Right cardiac atrium (tissue), 5 donors: Measurements from ENCODE around the gene RAB3IP. TPM values are rescaled to one million over a fixed set of nuclear protein-coding genes. Genes with fewer than 3 reads are reported as not detected.
A peak's percentile ranks its signal among the peaks of the same experiment; 100 is the strongest.
"Not testable (repeated sequence)": the region's sequence is repeated elsewhere in the genome, so short reads cannot be mapped to it uniquely, and the experiment has no call there.

Experiments used
- ATAC-seq, 2 donors: fragments of 200-7000 bp; cut with Tn5 transposase; one replicate each; pipeline versions ENCODE4 v1.8.0 to v1.9.1; 2020; ENCODE audit warnings: moderate library complexity in 2 of 2, mild to moderate bottlenecking in 1 of 2
- DNase-seq, 3 donors: peaks; one replicate each; pipeline ENCODE4 v3.0.0-alpha.2; 2020
- H3K27ac ChIP-seq: one replicate; pipeline ENCODE4 v1.5.1; 2013; ENCODE audit warnings: mild to moderate bottlenecking, low read length, control low read depth, moderate library complexity
- H3K27me3 ChIP-seq: one replicate; pipeline ENCODE4 v1.6.1; 2013; ENCODE audit not compliant: control insufficient read depth, insufficient read depth
- H3K4me1 ChIP-seq: one replicate; pipeline ENCODE4 v1.6.1; 2013; ENCODE audit warnings: low read length; ENCODE audit not compliant: control insufficient read depth, insufficient read depth
- H3K4me3 ChIP-seq: one replicate; pipeline ENCODE4 v1.5.1; 2013; ENCODE audit warnings: low read length, control low read depth
- H3K9me3 ChIP-seq: one replicate; pipeline ENCODE4 v1.6.1; 2013; ENCODE audit warnings: low read length; ENCODE audit not compliant: control insufficient read depth
- WGBS: extraction: QIAGEN DNeasy Blood & Tissue Kit; methylation state at CpG from one replicate; pipeline ENCODE4 v1.1.7; 2013; 5-methylcytosine and 5-hydroxymethylcytosine counted together
- intact Hi-C, 4 donors: fragments of 100-400 bp; cut with DNase I; formaldehyde crosslinking; loops; one replicate each; pipeline versions ENCODE4 v1.11.0 to v1.14.0; 2022 to 2023
- polyA plus RNA-seq: library from polyadenylated mRNA; stranded (reverse); fragments of 200-250 nt; gene quantifications from one replicate; pipeline ENCODE4 v1.2.3, GENCODE V29; 2013
- total RNA-seq, 4 donors: library from RNA; stranded (reverse); fragmentation: NEBNext Ultra II Directional; extraction: Animal tissue kit (Norgen Biotek cat#: 25700); gene quantifications; one replicate each; pipeline ENCODE4 v1.2.1, GENCODE V29; 2021
- donor health status: healthy with polysubstance abuse.
- donor health status: DM: no; HTN: yes; CAD: no.
- donor health status: DM: no; HTN: no; CAD: no.
- donor health status: DM: no; HTN: yes; CAD: no; lungs with severe emphysema.
- donor health status: DM: yes; HTN: yes; CAD: no.

Gene RAB3IP
- total and polyA plus RNA-seq, 5 donors: 14.8 to 24.8 (median 19.1) TPM

DNA sequence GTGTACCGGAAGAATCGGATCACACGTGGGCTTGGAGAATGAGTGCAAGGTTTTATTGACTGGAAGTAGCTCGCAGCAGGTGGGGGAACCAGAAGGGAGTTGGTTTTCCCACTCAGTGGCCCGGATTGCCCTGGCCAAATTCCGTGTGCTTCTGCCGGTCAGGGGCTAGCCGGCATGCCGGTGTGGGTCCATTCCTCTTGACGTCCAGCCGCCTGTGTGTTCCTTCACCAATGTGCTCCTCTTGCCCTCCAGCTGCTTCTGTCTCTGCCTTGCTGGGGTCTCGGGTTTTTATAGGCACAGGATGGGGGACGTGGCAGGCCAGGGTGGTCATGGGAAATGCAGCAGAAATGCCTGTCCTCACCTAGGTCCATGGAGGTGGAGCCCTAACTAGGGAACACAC is 97.4 kb downstream of the RAB3IP start:
- no peak for DNase-seq
- ATAC-seq: no peak
- WGBS: 95% methylated on average over 13 of the region's 13 CpGs
- no peaks in the 10 kb centered on the region for H3K9me3 ChIP-seq
- intact Hi-C loops: no loop called here
- H3K27me3 ChIP-seq: no peaks in the 10 kb centered on the region
- H3K27ac ChIP-seq: no peak overlapping the region
- no peaks in the 10 kb centered on the region for H3K4me1 ChIP-seq
- no peak overlapping the region for H3K4me3 ChIP-seq

DNA sequence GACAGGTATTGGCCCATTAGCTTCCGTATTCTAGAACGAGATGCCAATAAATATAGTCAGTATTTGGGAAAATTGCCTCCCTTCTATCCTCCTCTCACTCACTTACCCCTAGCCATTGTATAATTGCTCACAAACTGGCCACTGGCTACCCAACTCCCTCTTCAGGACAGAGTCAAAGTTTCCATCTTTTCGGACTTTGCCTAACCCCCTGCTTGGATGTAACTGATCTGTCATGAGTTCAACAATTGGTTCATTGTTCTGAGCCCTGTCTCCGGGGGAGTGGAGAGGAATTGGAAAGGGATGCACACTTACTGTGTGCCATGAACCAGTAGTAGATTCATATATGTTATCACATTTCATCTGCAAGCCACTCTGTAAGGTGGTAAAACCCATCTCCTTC is 98.5 kb downstream of the RAB3IP start:
- Histone ChIP-seq H3K9me3 (no peaks in the 10 kb centered on the region), H3K27me3 (no peaks in the 10 kb centered on the region), H3K4me3 (no peak overlapping the region), H3K27ac (no peak overlapping the region), H3K4me1 (no peaks in the 10 kb centered on the region)
- WGBS: 85% methylated on average over 4 of the region's 4 CpGs
- DNase-seq (no peak), ATAC-seq (no peak)
- intact Hi-C loops: no loop called here

DNA sequence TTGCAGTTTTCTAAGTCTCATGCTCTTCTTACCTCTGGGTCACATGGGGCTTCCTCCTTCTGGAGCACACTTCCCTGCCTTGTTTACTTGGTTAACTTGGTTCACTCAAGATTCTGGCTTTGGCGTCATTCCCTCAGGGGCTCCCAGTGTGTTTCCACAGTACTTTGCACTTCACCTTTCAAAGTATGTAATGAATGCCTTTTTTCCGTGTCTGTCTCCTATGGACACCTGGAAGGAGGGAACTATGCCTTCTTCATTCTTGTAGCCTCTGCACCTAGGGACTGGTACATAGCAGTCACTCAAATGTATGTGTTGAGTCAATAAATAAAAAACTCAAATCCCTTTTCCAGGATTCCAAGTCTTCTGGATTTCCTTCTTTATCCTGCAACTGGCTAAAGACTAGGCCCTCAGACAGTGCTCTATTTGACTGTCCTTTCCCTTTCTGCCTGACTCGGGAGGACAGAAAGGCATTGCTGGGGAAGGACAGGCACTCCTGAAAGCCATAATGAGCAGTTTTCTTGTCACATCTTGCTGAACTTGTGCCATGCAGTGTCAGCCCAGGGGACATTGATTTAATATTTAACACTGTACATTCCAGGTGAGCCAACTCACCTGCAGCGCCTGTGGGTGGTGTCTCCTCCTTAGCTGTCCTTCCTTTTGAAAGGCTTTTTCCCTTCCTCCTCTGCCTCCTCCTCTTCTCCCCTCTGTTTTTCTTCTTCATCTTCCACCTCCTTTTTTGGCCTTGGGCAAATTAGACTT is 99.2 kb downstream of the RAB3IP start:
- Histone ChIP-seq H3K27me3 (no peaks in the 10 kb centered on the region), H3K4me1 (no peaks in the 10 kb centered on the region), H3K27ac (no peak overlapping the region), H3K9me3 (no peaks in the 10 kb centered on the region), H3K4me3 (no peak overlapping the region)
- ATAC-seq (no peak), DNase-seq (no peak)
- 89% methylated on average over 4 of the region's 4 CpGs for WGBS
- intact Hi-C loops: no loop called here

GRCh38 chr12:69840727-69841126 is 102.1 kb downstream of the RAB3IP start:
- DNase-seq (no peak), ATAC-seq (no peak)
- WGBS: 28% methylated on average over 3 of the region's 3 CpGs
- Histone ChIP-seq H3K27me3 (no peaks in the 10 kb centered on the region), H3K4me3 (no peak overlapping the region), H3K27ac (no peak overlapping the region), H3K9me3 (no peaks in the 10 kb centered on the region), H3K4me1 (no peaks in the 10 kb centered on the region)
- intact Hi-C loops: no loop called here

- no peak for DNase-seq
- intact Hi-C loops: no loop called here
- 54% methylated on average over 2 of the region's 2 CpGs for WGBS
- no peak overlapping the region for H3K4me3 ChIP-seq
- ATAC-seq: no peak
- no peak overlapping the region for H3K27ac ChIP-seq
- no peaks in the 10 kb centered on the region for H3K27me3 ChIP-seq
- H3K9me3 ChIP-seq: no peaks in the 10 kb centered on the region
- H3K4me1 ChIP-seq: no peaks in the 10 kb centered on the region
These were observed 104.9 kb downstream of the RAB3IP start for GRCh38 chr12:69843608-69844007.

- Histone ChIP-seq H3K27me3 (no peaks in the 10 kb centered on the region), H3K4me1 (no peaks in the 10 kb centered on the region), H3K9me3 (no peaks in the 10 kb centered on the region), H3K27ac (no peak overlapping the region), H3K4me3 (no peak overlapping the region)
- 89% methylated on average over 7 of the region's 7 CpGs for WGBS
- intact Hi-C loops: no loop called here
- DNase-seq: no peak
- ATAC-seq: no peak
These were observed 105.8 kb downstream of the RAB3IP start for GRCh38 chr12:69844416-69844815.

- Histone ChIP-seq H3K27ac (no peak overlapping the region), H3K4me1 (no peaks in the 10 kb centered on the region), H3K4me3 (no peak overlapping the region), H3K27me3 (no peaks in the 10 kb centered on the region), H3K9me3 (no peaks in the 10 kb centered on the region)
- ATAC-seq (no peak), DNase-seq (no peak)
- 91% methylated on average over 4 of the region's 4 CpGs for WGBS
- intact Hi-C loops: no loop called here
These were observed 106.2 kb downstream of the RAB3IP start for GRCh38 chr12:69844836-69845235.

GRCh38 chr12:69846976-69847375 is 108.3 kb downstream of the RAB3IP start:
- Histone ChIP-seq H3K27me3 (no peaks in the 10 kb centered on the region), H3K27ac (no peak overlapping the region), H3K4me1 (no peaks in the 10 kb centered on the region), H3K4me3 (no peak overlapping the region), H3K9me3 (no peaks in the 10 kb centered on the region)
- no peak for ATAC-seq
- intact Hi-C loops: no loop called here
- DNase-seq: no peak

DNA sequence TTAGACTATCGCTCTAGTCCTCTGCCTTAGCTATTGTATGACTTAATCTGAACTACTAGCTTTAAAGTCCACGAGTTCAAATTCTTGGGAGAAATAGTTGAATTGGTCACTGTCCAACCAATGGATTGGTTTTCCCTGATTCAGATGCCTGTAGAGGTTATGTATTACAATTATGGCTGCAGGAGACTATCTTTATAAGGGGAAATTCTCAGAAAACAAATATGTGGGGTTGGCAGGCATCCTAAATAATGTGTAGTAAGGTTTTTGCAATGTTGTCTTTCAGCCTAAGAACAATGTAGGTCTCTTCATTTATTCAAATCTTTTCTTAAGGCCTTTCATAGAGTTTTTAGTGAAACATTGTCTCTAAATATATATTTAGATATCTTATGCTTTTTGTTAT is 113.3 kb downstream of the RAB3IP start:
- ATAC-seq (no peak), DNase-seq (no peak)
- H3K27ac ChIP-seq: no peak overlapping the region
- intact Hi-C loops: no loop called here
- no peak overlapping the region for H3K4me3 ChIP-seq
- no peaks in the 10 kb centered on the region for H3K4me1 ChIP-seq
- H3K27me3 ChIP-seq: no peaks in the 10 kb centered on the region
- H3K9me3 ChIP-seq: no peaks in the 10 kb centered on the region
- 74% methylated on average over 2 of the region's 2 CpGs for WGBS

DNA sequence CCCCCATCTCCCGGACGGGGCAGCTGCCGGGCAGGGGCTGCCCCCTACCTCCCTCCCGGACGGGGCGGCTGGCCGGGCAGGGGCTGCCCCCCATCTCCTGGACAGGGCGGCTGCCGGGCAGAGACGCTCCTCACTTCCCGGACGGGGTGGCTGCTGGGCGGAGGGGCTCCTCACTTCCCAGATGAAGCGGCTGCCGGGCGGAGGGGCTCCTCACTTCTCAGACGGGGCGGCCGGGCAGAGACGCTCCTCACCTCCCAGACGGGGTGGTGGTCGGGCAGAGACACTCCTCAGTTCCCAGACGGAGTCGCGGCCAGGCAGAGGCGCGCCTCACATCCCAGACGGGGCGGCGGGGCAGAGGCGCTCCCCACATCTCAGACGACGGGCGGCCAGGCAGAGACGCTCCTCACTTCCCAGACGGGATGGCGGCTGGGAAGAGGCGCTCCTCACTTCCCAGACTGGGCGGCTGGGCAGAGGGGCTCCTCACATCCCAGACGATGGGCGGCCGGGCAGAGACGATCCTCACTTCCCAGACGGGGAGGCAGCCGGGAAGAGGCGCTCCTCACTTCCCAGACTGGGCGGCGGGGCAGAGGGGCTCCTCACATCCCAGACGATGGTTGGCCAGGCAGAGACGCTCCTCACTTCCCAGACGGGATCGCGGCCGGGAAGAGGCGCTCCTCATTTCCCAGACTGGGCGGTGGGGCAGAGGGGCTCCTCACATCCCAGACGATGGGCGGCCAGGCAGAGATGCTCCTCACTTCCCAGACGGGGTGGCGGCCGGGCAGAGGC is 114.7 kb downstream of the RAB3IP start:
- H3K9me3 ChIP-seq, ATAC-seq, H3K27me3 ChIP-seq, intact Hi-C loops, H3K4me1 ChIP-seq, H3K4me3 ChIP-seq, H3K27ac ChIP-seq: not testable (repeated sequence)
- WGBS: 97% methylated on average over 60 of the region's 61 CpGs
- peak in 2 of 3 donors; percentile 36 to 56 for DNase-seq

DNA sequence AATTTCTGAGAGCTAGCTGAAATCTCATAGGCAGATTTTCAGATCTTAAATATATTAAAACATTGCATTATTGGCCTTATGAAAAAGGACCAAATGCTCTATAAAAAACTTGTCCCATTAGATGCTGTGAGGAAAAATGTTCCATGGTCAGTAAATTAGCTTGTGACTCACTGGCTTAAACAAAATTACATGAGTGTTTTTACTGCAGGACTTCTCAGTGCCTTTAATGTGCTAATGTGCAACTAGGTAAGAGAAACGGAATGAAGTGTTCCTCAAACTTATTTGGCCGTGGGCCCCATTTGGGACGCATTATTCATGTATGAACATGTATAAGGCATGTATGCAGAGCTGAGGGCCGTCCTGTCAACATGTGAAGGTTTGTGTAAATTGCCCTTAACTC is 128.0 kb downstream of the RAB3IP start:
- Histone ChIP-seq H3K27ac (no peak overlapping the region), H3K4me1 (no peaks in the 10 kb centered on the region), H3K9me3 (no peaks in the 10 kb centered on the region), H3K27me3 (no peaks in the 10 kb centered on the region), H3K4me3 (no peak overlapping the region)
- intact Hi-C loops: no loop called here
- no peak for ATAC-seq
- no peak for DNase-seq
- 93% methylated on average over 4 of the region's 4 CpGs for WGBS
